ENCODE results near the gene ZFHX3. TPM values are rescaled to one million over a fixed set of nuclear protein-coding genes. Genes with fewer than 3 reads are reported as not detected.

The ZFHX3 gene
- total RNA-seq, 1 experiment from 2014 or later: 1.5 TPM

- Histone ChIP-seq H3K56ac (ENCODE audit: insufficient read length, low read depth, low read length) (no peak overlapping the region), H4K8ac (replicated peaks; ENCODE audit: insufficient read length, low read depth, low read length) (no peak overlapping the region), H2BK15ac (ENCODE audit: low read depth, low read length) (no peak overlapping the region), H3K9ac (ENCODE audit: extremely low read depth, insufficient read length, low read length) (no peak overlapping the region), H3K4me2 (ENCODE audit: insufficient read depth, insufficient read length, low read length) (no peak overlapping the region), H2AFZ (ENCODE audit: low read length) (no peak overlapping the region), H3K27me3 (ENCODE audit: insufficient read depth, low read length) (no peaks in the 10 kb centered on the region), H2BK120ac (ENCODE audit: low read depth, low read length, poor library complexity, severe bottlenecking) (no peak overlapping the region), H4K91ac (ENCODE audit: insufficient read length, low read depth, low read length) (no peak overlapping the region), H3K23me2 (ENCODE audit: insufficient read length, low read depth, low read length, poor library complexity, severe bottlenecking) (no peaks in the 10 kb centered on the region), H3K79me1 (ENCODE audit: insufficient read depth, low read depth, low read length, poor library complexity, severe bottlenecking) (no peaks in the 10 kb centered on the region), H3K4me1 (ENCODE audit: insufficient read depth, low read length) (no peaks in the 10 kb centered on the region), H2BK5ac (ENCODE audit: insufficient read length, low read length) (no peak overlapping the region), H3K79me2 (ENCODE audit: insufficient read depth, low read length) (no peaks in the 10 kb centered on the region), H3K23ac (ENCODE audit: insufficient read length, low read depth, low read length) (no peak overlapping the region), H3K14ac (ENCODE audit: insufficient read depth, low read length) (no peak overlapping the region), H3K27ac (ENCODE audit: insufficient read length, low read depth, low read length) (no peak overlapping the region), H3K4ac (ENCODE audit: low read depth, low read length) (no peak overlapping the region), H2AK5ac (ENCODE audit: insufficient read length, low read length) (no peak overlapping the region), H4K20me1 (ENCODE audit: control insufficient read depth, insufficient read depth, insufficient read length) (no peaks in the 10 kb centered on the region), H3K9me3 (ENCODE audit: control insufficient read depth, low read depth, low read length) (no peaks in the 10 kb centered on the region), H2BK20ac (ENCODE audit: low read depth, low read length, poor library complexity, severe bottlenecking) (no peak overlapping the region), H4K5ac (ENCODE audit: insufficient read length, low read depth, low read length) (no peak overlapping the region), H3K18ac (ENCODE audit: insufficient read length, low read depth, low read length) (no peak overlapping the region), H3T11ph (ENCODE audit: low read length) (no peak overlapping the region), H2BK12ac (ENCODE audit: insufficient read length, low read depth, low read length) (no peak overlapping the region)
- Mint-ChIP-seq H3K9me3 (no peaks in the 10 kb centered on the region), H3K4me3 (no peak overlapping the region), H3K36me3 (ENCODE audit: insufficient read depth in 1 of 3, low read depth in 3 of 3) (no peaks in the 10 kb centered on the region), H3K27me3 (ENCODE audit: low read depth) (peaks cover 5% of the 10 kb centered on the region; the same call in 1 of the 2 replicates), H3K4me1 (no peaks in the 10 kb centered on the region), H3K27ac (no peak overlapping the region)
- WGBS (ENCODE audit: extremely low coverage, insufficient read length, low lambda C conversion rate): no CpG with 5 or more reads among the region's 5 CpGs
- TF ChIP-seq CTCF (conservative IDR thresholded peaks at IDR 0.05): no peak
- no peak for DNase-seq
Observed at GRCh38 chr16:72815348-72816318, 232.3 kb downstream of the ZFHX3 start.

All from H9 (cell line).